KG1 (cell line): Measurements from ENCODE around the gene RPLP2.

Experiments used
- DNase-seq: peaks from one replicate; lab custom pipeline; 2025; lab: John Stamatoyannopoulos, UW

RPLP2 gene

DNA sequence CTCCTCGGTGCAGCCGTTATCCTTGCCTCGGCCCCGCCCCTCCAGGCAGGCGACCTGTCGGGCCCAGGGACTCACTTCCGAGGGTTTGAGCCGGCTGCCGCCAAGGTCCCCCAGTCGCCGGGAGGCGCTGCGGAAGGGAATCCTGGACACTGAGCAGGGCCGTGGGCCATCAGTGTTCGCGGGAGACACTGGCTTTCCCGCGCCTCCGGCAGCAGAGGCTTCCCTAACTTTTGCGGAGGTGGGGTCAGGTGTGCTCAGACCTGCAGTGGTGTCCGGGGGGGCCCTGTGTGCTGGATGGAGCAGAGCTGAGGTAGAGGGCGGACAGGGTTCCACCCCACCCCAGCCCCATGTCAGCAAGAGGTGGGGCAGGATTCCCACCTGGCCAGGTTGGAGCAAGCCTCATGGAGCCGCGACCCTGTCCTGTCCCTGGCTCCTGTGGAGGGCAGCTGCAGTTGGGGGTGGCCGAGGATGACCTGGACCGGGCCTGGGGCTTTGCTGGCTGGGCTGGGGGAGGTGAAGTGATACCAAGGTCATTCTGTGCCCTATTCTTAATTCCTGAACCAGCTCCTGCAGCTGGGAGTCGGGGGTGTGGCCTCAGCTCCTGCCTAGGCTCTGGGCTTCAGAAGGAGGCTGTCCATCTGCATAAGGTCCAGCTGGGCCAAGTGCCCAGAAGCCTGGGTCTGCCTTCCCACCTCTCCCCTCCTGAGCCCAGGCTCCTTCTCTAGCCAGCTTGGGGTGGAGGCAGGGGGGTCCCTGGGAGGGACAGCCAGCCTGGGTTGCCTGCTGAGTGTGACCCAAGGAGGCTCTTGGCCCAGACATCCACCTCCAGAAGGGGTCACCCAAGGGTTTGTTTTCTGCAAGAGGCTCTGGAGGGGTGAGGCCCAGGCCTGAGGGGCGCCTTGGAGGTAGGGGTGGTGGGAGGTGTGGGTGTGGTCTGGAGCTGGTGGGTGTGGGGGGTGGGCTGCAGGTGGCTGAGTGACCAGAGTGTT, 41.3 kb downstream of the RPLP2 start:
- DNase-seq = no peak

DNA sequence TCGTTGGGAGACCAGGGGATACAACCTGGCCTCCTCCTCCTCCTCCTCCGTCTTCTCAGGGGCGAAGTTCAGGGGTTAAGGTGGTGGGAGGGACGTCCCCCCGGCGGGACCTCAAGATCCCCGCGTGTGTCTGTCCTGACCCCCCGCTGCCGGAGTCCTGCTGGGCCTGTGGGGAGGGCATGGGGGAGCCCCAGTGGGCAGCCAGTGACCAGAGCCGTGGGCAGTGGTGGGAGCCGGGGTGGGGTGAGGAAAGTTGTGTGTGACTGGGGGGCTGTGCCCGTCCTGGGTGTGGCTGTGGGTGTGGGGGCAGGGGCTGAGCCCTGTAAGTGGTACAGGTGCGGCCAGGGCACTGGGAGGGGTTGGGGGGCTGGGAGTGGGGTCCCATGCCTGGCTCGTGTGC, 43.0 kb downstream of the RPLP2 start:
- no peak for DNase-seq

DNA sequence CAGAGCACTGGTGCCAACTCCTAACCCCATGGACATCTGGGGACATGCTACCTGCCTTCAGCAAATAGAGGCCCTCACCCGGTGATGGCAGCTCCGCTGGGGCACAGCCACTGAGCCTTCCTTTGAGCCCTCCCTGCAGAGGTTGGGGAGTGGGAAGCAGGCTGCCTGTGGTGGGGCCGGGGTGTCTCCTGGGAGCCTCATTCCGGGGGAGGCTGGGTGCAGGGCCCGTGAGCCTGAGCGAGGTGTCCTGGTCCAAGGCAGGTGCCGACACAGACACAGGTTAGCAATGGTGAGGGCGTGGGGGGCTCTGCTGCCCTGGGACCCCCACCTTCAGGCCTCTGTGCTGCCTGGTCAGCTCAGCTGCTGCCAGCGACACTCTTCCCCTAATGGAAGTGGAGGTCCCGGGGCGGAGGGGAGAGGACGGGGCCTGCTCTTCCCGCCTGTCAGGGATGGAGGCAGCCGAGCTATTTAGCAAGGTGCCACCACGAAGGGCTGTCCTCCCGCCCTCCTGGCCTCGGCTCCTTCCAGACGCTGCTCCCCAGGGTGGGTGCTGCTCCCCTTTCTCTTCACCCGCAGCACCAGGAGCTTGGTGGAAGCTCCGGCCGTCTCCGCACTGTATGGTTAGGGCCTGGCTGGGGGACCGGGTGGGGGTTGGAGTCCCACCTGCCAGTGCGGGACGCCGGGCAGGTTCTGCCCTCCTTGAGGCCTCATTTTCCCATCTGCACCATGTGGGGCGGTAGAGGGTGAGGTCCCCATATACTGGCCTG, 44.1 kb downstream of the RPLP2 start:
- no peak for DNase-seq

DNA sequence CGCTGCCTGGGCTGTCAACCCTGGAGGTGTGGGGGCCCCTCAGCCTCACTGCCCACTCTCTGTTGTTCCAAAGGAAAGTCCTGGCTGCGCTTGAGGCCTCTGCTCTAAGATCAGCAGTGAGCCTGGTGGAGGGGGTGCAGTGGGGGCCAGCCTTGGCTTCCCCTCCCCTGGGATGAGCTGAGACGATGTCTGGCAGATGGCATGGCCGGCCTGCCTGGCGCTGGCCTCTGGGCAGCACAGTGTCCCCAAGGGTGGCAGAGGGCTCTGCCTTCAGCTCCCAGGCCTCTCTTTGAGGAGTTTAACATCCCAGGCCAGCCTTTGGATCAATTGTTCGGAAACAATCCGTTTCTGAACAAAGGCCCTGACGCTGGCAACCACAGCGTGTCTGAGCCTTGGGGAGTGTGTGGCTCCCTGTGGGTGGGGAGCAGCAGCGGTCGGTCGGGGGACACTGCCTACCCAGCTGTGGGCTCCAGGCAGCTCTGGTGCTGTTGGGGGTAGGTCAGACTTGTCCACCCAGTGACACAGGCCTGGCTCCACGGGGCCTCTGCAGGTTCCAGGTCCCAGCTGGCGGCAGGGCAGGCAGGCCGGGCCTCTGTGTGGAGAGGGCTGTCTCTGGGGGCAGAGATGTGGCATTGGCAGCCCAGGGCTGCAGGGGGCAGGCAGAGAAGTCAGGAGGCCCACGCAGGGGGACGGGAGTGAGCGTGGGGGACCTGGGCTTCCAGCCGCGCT, 45.0 kb downstream of the RPLP2 start:
- DNase-seq = no peak

DNA sequence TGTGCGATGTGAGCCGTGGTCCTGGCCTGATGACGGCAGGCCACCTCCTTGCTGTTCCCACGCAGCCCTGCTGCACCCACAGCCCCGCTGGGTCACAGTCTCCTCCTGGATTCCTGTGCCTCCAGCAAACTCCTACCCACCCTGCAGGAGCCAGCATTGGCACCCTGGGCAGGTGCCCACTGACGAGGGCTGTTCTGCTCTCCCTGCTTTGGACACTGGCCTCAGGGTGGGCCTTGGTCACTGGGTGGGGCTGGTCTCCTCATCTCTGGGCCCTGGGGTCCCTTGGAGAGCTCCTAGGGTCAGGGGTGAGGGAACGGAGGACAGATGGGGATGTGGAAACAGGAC, 45.5 kb downstream of the RPLP2 start:
- no peak for DNase-seq

DNA sequence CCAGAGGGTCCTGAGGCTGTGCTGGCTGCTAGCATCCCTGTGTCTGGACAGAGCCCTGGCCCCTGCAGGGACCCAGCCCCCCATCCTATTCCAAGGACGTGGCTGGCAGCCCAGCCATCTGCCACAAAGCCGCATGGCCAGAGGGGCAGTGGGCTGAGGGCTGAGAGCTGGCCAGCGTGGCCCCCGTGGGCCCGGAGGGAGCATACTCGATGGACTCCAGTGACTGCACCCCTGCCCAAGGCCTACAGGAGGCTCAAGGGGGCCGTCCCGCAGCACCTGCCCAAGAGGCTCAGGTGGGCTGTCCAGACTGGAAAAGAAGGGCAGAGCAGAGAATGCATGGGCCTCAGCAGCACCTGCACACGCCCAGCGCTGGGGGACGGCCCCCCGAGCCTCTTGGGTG, 46.0 kb downstream of the RPLP2 start:
- no peak for DNase-seq

DNA sequence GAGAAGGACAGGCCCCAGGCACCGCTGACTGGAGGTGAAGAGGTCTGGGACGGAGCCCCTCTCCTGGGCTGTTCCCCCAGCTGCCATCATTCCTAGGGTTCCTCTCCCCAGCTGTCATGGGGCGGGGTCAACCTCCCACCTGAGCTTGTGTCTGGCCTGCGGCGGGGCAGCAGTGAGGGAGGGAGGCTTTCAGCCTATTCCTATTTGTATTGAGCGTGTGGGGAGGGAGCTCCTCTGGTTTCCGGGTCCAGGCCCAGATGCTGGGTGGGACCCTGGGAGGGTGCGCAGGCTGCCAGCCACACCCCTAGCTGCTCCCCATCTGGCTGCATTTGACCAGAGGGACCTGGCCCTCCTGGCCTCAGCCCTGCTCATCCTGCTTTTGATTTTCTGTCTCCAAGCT, 46.6 kb downstream of the RPLP2 start:
- no peak for DNase-seq

DNA sequence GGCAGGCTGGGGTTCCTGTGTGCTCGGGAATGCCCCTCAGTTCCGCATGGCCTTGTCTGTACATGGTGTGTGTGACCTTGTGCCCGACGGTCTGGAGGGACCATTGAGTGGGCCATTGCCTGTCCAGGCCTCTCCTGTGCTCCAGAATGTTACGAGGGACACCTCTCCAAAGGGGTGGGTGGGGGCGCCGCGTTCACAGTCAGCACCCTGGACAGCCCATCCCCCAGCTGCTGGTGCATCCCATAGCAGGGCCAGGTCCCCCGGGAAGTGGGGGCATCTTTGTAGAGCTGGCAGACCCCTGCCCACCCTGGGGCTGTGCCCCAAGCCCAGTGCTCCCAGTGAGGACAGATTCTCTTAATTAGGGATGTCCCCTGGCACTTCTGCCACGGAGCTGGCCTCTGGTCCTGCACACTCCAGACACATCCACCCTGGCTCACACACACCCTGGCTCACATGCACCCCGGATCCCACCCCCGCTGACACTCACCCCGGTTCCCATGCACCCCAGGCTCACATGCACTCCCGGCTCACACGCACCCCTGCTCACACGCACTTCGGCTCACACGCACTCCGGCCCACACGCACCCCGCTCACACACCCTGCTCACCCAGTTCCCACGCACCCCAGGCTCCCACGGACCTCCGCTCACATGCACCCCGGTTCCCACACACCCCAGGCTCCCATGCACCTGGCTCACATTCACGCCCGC, 48.4 kb downstream of the RPLP2 start:
- DNase-seq = no peak

DNA sequence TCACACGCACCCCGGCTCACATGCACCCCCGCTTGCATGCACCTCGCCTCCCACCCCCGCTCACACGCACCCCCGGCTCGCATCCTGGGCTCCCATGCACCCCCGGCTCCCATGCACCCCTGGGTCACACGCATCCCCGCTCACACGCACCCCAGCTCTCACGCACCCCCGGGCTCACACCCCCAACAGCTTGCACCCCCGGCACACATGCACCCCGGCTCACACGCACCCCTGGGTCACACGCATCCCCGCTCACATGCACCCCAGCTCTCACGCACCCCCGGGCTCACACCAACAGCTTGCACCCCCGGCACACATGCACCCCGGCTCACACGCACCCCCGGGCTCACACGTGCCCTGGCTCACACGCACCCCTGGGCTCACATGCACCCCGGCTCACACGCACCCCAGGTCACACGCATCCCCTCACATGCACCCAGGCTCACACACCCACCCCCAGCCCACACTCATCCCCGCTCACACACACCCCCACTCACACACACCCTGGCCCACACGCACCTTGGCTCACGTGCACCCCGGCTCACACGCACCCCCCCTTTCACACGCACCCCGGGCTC, 49.1 kb downstream of the RPLP2 start:
- no peak for DNase-seq

DNA sequence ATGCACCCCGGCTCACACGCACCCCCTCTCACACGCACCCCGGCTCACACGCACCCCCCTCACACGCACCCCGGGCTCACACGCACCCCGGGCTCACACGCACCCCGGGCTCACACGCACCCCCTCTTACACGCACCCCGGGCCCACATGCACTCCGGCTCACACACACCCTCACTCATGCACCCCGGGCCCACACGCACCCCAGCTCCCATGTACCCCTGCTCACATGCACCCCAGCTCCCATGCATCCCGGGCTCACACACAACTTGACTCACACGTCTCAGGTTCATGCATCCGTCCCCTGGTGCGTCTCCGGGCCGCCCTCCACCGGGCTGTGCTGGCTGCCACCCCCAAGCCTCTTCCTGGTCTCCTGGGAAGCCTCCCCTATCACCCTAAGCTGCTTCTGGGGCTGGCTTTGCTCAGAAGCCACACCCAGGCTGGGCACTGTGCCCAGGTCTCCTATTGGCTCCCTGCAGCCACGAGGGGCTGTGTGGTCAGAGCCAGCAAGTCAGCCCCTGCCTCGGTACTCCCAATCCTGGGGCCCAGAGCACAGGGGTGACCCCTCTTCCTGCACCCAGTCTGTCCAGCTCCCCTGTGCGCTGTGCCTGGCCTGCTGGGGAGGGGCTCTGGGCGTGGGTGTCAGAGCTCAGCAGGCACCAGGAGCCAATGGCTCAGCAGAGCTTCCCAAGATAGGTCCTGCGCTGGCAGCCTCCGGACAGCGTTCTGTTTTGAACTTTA, 49.8 kb downstream of the RPLP2 start:
- DNase-seq = no peak

DNA sequence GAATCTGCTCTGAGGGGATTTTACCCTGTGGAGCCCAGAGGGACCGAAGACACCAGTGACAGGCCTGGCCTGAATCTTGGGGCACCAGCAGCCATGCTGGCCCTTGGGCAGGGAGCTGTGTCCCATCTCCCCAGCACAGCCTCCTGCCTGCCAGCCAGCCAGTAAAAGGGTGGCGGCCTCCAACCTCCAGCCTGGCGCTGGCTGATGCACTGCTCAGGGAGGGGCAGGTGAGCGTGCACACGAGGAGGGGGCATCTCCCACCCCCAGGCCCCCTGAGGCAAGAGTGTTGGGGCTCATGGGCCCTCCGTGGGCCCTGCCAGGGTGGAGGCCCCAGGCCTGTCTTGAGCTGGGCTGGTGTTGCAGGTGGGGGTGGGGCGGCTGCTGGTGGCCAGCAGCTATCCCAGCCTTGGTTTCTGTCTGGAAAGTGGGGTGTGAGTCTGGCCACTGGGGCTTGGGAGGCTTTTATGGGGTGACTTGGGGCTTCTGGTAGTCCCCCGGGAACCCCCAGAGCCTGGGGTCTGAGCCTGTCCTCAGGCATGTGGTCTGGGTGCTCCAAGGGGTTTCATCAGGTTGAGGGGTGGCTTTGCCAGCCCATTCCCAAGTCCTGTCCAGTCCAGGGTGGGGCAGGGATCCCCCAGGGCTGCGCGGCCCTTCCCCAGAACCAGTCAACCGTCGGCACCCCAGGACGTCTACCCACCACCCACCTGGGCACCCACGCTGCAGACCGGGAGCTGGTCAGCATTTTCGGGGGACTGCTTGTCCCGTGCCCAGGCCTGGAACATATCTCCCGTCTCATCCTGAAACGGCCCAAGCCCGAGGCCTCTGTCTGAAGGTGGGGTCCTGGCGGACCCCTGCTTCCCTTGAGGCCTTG, 50.7 kb downstream of the RPLP2 start:
- no peak for DNase-seq

DNA sequence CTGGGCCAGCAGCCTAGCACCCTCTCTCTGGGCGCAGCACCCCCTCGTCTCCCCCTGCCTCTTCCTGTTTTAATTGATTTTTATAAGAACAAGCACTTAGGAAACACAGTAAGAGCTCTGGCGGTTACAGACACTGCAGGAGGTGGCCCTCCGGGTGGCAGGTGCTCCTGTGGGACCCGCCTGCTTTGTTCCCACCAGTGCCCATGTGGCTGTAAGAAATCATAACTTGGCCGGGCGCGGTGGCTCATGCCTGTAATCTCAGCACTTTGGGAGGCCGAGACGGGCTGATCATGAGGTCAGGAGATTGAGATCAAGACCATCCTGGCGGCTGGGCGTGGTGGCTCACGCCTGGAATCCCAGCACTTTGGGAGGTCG, 51.3 kb downstream of the RPLP2 start:
- no peak for DNase-seq

DNA sequence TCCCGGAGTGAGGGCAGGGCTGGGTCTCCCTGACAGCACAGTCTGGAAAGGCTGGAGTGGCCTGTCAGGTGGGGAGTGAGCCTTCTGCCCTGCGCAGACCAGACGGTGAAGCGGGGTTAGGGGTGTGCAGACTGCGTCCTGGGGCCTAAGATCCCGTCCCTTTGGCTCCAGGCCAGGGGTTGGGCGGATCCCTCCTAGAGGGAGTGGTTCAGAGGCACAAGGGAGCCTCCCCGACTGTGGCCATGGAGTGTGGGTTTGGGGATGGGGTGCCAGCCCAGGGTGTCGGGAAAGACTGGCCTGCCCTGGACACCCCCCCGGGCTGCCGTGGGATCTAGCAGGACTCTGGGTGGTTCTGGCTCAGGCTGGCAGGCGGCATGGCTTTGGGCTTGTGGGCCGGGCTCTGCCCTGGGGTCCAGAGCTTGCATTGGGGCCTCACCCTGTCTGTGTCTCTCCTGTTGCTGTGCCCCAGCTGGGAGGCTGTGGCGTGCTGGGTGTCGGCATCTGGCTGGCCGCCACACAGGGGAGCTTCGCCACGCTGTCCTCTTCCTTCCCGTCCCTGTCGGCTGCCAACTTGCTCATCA, 52.4 kb downstream of the RPLP2 start:
- no peak for DNase-seq
